Karpas-422 (cell line): ENCODE data around the gene VPS39. TPM values are rescaled to one million over a fixed set of nuclear protein-coding genes. Genes with fewer than 3 reads are reported as not detected.

Experiments
- DNase-seq: peaks from one replicate; pipeline ENCODE4 v3.0.0-alpha.2; 2015
- H2AFZ ChIP-seq: fragments of 200-600 bp; sonication (generic); 2 replicates; pipeline ENCODE4 v1.6.1; 2014; ENCODE audit warnings: antibody characterized with exemption, low read length, mixed read lengths
- H3K27ac ChIP-seq: fragments of 200-600 bp; sonication (generic); 2 replicates; pipeline ENCODE4 v1.5.1; 2014; ENCODE audit warnings: mild to moderate bottlenecking, low read length, moderate library complexity
- H3K27me3 ChIP-seq: fragments of 200-600 bp; sonication (generic); 2 replicates; pipeline ENCODE4 v1.6.1; 2014; ENCODE audit warnings: low read length, mixed read lengths
- H3K36me3 ChIP-seq: fragments of 200-600 bp; sonication (generic); 2 replicates; pipeline ENCODE4 v1.6.1; 2014; ENCODE audit warnings: low read length, mixed read lengths; ENCODE audit not compliant: insufficient read depth
- H3K4me1 ChIP-seq: fragments of 200-600 bp; sonication (generic); 2 replicates; pipeline ENCODE4 v1.6.1; 2014; ENCODE audit warnings: mild to moderate bottlenecking, low read length, mixed read lengths
- H3K4me2 ChIP-seq: fragments of 200-600 bp; sonication (generic); 2 replicates; pipeline ENCODE4 v1.6.1; 2014; ENCODE audit warnings: low read length, low read depth, mild to moderate bottlenecking; ENCODE audit not compliant: poor library complexity, severe bottlenecking
- H3K4me3 ChIP-seq: fragments of 200-600 bp; sonication (generic); 2 replicates; pipeline ENCODE4 v1.5.1; 2014; ENCODE audit warnings: mild to moderate bottlenecking, antibody characterized with exemption, low read length, mixed read lengths
- H3K79me2 ChIP-seq: fragments of 200-600 bp; sonication (generic); 2 replicates; pipeline ENCODE4 v1.6.1; 2014; ENCODE audit warnings: mild to moderate bottlenecking, low read length, mixed read lengths
- H3K9ac ChIP-seq: fragments of 200-600 bp; sonication (generic); 2 replicates; pipeline ENCODE4 v1.6.0; 2014; ENCODE audit warnings: low read length
- H3K9me2 ChIP-seq: fragments of 200-600 bp; sonication (generic), shearing (Covaris generic); replicated peaks from 2 replicates; pipeline ENCODE4 v1.6.0; 2014; ENCODE audit warnings: mild to moderate bottlenecking, low read length, moderate library complexity; ENCODE audit not compliant: insufficient read depth
- H3K9me3 ChIP-seq: fragments of 300-700, 200-600 bp; sonication (generic); 2 replicates; pipeline ENCODE4 v1.6.1; 2014; ENCODE audit warnings: low read length, mixed read lengths
- H4K20me1 ChIP-seq: fragments of 200-600 bp; sonication (generic); 2 replicates; pipeline ENCODE4 v1.6.1; 2014; ENCODE audit warnings: mild to moderate bottlenecking, antibody characterized with exemption, low read length, low read depth; ENCODE audit not compliant: insufficient read depth
- total RNA-seq: library from RNA; depleted of rRNA; stranded (reverse); fragments of >200 nt; shearing (Covaris generic); gene quantifications from 2 replicates; pipeline ENCODE4 v1.2.3, GENCODE V29; 2014; ENCODE audit warnings: low replicate concordance; rRNA removed

Gene VPS39, protein sequence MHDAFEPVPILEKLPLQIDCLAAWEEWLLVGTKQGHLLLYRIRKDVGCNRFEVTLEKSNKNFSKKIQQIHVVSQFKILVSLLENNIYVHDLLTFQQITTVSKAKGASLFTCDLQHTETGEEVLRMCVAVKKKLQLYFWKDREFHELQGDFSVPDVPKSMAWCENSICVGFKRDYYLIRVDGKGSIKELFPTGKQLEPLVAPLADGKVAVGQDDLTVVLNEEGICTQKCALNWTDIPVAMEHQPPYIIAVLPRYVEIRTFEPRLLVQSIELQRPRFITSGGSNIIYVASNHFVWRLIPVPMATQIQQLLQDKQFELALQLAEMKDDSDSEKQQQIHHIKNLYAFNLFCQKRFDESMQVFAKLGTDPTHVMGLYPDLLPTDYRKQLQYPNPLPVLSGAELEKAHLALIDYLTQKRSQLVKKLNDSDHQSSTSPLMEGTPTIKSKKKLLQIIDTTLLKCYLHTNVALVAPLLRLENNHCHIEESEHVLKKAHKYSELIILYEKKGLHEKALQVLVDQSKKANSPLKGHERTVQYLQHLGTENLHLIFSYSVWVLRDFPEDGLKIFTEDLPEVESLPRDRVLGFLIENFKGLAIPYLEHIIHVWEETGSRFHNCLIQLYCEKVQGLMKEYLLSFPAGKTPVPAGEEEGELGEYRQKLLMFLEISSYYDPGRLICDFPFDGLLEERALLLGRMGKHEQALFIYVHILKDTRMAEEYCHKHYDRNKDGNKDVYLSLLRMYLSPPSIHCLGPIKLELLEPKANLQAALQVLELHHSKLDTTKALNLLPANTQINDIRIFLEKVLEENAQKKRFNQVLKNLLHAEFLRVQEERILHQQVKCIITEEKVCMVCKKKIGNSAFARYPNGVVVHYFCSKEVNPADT
- 65.3 and 99.4 TPM in 2 replicates for total RNA-seq

DNA sequence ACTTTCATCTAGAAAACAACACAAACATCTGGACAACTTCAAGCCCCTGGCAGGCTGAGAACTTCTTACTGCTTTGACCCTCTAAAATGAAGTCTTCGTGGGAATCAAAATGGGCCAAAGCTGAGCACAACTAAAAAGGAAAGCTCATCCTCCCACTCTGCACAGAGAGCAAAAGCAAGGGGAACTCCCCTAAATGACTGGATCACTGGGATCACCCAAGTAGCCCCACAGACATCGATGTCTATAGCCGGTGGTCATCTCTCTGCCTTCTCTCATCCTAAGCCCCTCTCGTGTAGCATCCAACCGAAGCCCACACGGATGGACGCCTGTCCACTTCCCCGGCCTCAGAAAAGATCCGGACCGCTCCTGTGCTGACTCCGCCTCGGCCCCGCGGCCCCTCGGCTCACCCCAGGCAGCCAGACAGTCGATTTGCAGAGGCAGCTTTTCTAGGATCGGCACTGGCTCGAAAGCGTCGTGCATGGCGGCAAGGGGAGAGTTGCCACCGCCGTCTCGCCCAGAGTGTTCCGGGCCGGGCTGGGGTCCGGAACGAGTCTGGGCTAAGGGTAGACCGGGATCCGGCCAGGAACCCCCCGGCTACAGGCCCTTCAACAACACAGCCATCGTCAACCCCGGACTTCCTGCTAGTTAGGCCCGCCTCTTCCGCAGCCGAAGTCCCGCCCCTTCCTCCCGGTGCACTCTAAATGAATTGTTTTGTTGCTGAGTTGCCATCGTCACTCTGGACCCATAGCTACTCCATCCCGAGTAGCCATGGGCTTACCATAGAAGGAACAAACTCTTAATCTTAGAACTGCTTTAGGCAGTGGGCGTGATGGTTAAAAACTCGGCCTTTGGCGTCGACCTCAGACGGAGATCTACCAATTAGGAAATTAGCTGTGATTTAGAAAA lies at the start of gene VPS39:
VPS39 (minus strand) TSS at position 631 of the 906 bp plus-strand sequence; CDS start at position 480, 151 bp downstream.
- H4K20me1 ChIP-seq = peaks cover 6% of the 10 kb centered on the region; the same call in 1 of the 2 replicates
- H3K4me3 ChIP-seq = peak within 1 kb of the TSS; percentile 94
- H3K4me1 ChIP-seq = peaks cover 27% of the 10 kb centered on the region
- H3K79me2 ChIP-seq = peaks cover 48% of the 10 kb centered on the region
- H3K9me2 ChIP-seq = no peaks in the 10 kb centered on the region
- 0 out of 2 replicates have a peak within 1 kb of the TSS, but pooled peaks have one; percentile 33 for H2AFZ ChIP-seq
- peak within 1 kb of the TSS; percentile 43; the same call in 1 of the 2 replicates for H3K27ac ChIP-seq
- DNase-seq = peak; percentile 94
- peaks cover 24% of the 10 kb centered on the region for H3K36me3 ChIP-seq
- H3K9me3 ChIP-seq = no peaks in the 10 kb centered on the region
- no peaks in the 10 kb centered on the region for H3K27me3 ChIP-seq
- peak within 1 kb of the TSS; percentile 95 for H3K9ac ChIP-seq
- peak within 1 kb of the TSS; percentile 86 for H3K4me2 ChIP-seq

DNA sequence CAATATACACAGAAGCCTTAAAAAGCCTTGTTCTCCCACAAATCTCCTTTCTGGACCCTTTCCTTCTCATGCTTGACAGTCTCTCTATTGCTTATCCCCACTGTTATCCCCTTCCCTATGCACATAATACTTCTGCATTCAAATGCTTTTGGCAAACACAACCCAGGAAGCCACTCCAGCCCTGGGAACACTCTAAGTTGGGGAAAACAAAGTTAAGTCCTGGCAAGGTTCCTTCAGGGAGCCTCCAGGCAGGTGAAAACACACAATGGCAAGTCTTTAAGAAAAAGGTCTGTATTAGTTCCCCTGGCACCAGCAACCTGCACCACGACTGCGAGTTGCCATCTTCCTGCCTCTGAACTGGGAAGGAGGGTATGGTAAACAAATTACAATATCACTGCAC lies 45.2 kb upstream of the VPS39 start:
- Histone ChIP-seq H3K4me2 (no peak overlapping the region), H3K27me3 (no peaks in the 10 kb centered on the region), H4K20me1 (no peaks in the 10 kb centered on the region), H3K79me2 (peaks cover 24% of the 10 kb centered on the region), H3K9me2 (no peaks in the 10 kb centered on the region), H3K27ac (no peak overlapping the region), H3K9me3 (peaks cover 7% of the 10 kb centered on the region), H3K9ac (no peak overlapping the region), H3K4me3 (no peak overlapping the region), H3K4me1 (no peaks in the 10 kb centered on the region), H3K36me3 (peaks cover 59% of the 10 kb centered on the region), H2AFZ (no peak overlapping the region)
- no peak for DNase-seq

DNA sequence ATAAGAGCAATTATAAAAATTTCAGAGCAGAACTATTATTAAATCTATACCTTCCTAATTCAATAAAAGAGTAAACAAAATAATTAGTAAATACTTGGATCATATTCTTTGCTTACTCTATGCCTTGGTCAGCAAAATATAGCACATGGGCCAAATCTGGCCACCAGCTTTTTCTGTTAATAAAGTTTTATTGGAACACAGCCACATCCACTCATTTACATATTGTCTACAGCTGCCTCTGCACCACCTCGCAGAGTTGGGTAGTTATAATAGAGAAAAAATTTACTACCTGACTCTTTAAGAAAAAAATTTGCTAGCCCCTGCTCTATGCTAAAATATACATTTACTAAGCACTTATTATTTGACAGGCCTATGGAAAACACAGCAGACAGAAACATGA lies 32.7 kb upstream of the VPS39 start:
- H3K79me2 ChIP-seq = peaks cover 37% of the 10 kb centered on the region
- no peaks in the 10 kb centered on the region for H4K20me1 ChIP-seq
- no peak overlapping the region for H3K27ac ChIP-seq
- H3K36me3 ChIP-seq = peaks cover 42% of the 10 kb centered on the region
- H3K4me3 ChIP-seq = no peak overlapping the region
- no peaks in the 10 kb centered on the region for H3K27me3 ChIP-seq
- H3K9ac ChIP-seq = no peak overlapping the region
- no peak overlapping the region for H3K4me2 ChIP-seq
- H3K4me1 ChIP-seq = peaks cover 13% of the 10 kb centered on the region
- no peak for DNase-seq
- H2AFZ ChIP-seq = no peak overlapping the region
- H3K9me2 ChIP-seq = no peaks in the 10 kb centered on the region
- H3K9me3 ChIP-seq = no peaks in the 10 kb centered on the region

DNA sequence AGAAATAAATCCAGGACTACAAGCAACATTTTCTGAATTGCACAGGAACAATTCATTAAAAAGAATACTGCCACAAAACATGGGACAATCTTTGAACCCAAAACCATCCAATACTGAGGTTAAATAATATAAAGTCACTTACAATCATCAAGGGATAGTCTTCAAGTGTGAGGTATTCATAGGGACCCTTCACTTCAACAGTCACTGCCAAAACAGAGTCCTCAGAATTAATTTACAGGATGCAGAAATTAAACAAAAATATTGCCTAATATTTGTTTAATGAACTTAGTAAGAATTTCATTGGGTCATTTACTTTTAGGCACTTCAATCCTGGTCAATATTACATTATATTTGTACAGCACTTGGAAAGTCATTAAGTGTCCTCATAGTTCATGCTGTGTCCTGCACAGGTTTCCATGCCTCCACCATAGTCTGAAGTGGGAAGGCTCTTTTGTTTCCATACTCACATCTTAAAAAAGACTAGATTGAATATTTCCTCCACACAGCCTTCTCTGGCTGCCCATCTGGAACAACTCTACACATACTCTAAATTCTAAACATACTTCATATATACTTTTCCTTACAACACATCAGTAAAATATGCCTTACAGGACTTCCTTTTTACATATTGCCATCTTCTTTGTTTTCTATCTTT lies 31.6 kb upstream of the VPS39 start:
- Histone ChIP-seq H3K4me3 (no peak overlapping the region), H3K9me3 (no peaks in the 10 kb centered on the region), H3K4me2 (no peak overlapping the region), H3K9me2 (no peaks in the 10 kb centered on the region), H3K4me1 (peaks cover 13% of the 10 kb centered on the region), H3K27ac (no peak overlapping the region), H3K9ac (no peak overlapping the region), H3K27me3 (no peaks in the 10 kb centered on the region), H3K36me3 (peaks cover 48% of the 10 kb centered on the region), H4K20me1 (no peaks in the 10 kb centered on the region), H2AFZ (no peak overlapping the region), H3K79me2 (peaks cover 31% of the 10 kb centered on the region)
- peak; percentile 34 for DNase-seq

DNA sequence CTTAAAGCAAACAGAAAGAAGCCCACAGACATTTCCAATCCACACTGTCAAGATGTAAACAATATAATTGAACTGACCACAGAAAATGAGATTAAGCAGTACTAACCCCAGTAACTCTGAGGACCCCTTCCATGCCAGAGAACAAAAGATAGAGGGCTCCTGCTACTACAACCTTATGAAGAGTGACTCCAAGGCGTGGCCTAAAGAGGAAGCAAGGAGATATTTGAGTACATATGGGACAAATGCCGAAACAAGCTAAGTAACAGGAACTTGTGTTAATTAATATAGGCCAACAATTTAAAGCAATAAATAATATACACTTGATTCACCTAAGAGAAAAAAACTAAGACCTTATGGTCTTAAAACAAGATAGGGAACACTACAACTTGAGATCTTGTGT lies 25.0 kb upstream of the VPS39 start:
- Histone ChIP-seq H3K79me2 (peaks cover 22% of the 10 kb centered on the region), H4K20me1 (no peaks in the 10 kb centered on the region), H3K4me3 (no peak overlapping the region), H3K9me2 (no peaks in the 10 kb centered on the region), H3K4me1 (peaks cover 31% of the 10 kb centered on the region), H3K9ac (no peak overlapping the region), H3K9me3 (no peaks in the 10 kb centered on the region), H3K4me2 (peak overlapping the region; percentile 7), H2AFZ (no peak overlapping the region), H3K36me3 (peaks cover 29% of the 10 kb centered on the region; the same call in 1 of the 2 replicates), H3K27ac (peak overlapping the region; percentile 38), H3K27me3 (no peaks in the 10 kb centered on the region)
- no peak for DNase-seq

DNA sequence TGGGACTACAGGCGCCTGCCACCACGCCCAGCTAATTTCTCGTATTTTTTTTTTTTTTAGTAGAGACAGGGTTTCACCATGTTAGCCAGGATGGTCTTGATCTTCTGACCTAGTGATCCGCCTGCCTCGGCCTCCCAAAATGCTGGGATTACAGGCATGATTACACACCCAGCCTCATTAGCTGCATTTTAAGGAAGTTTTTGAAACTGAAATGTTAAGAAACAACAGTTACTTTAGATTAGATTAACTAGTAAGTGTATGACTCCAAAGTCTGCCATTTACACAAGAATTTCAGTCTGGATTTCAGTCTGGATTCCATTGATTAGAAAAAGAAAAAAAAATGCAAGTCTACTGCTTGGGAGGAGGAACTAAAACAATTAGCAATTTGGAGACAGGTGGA lies 24.5 kb upstream of the VPS39 start:
- peaks cover 36% of the 10 kb centered on the region for H3K4me1 ChIP-seq
- no peak overlapping the region for H3K9ac ChIP-seq
- no peaks in the 10 kb centered on the region for H3K9me3 ChIP-seq
- no peak for DNase-seq
- peak overlapping the region; percentile 38; the same call in 1 of the 2 replicates for H3K27ac ChIP-seq
- H3K9me2 ChIP-seq = no peaks in the 10 kb centered on the region
- H3K4me3 ChIP-seq = no peak overlapping the region
- H2AFZ ChIP-seq = no peak overlapping the region
- H3K27me3 ChIP-seq = no peaks in the 10 kb centered on the region
- peaks cover 33% of the 10 kb centered on the region for H3K36me3 ChIP-seq
- no peak overlapping the region for H3K4me2 ChIP-seq
- peaks cover 27% of the 10 kb centered on the region for H3K79me2 ChIP-seq
- H4K20me1 ChIP-seq = no peaks in the 10 kb centered on the region

DNA sequence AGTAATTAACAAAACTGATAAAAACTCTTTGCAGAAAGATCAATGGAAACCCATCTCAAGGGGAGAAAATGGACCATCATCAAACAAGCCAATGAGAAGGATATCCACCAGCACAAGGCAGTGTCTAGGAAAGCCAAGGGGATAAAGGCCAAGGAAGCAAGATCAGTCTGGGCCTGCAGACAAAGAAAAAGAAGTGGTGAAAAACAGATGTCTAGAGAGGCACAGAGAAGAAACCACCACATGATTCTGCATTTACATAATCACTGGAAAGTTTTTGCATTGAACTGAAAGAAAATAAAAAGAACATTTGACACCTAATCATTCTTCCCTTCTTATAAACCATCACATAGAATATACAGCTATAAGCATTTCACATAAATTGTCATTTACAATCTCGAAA lies 23.0 kb upstream of the VPS39 start:
- H3K4me1 ChIP-seq = peaks cover 37% of the 10 kb centered on the region
- peak overlapping the region; percentile 22 for H3K4me2 ChIP-seq
- H3K27ac ChIP-seq = peak overlapping the region; percentile 2; the same call in 1 of the 2 replicates
- no peak overlapping the region for H2AFZ ChIP-seq
- peaks cover 39% of the 10 kb centered on the region for H3K36me3 ChIP-seq
- H3K4me3 ChIP-seq = no peak overlapping the region
- no peaks in the 10 kb centered on the region for H3K27me3 ChIP-seq
- H3K9me2 ChIP-seq = no peaks in the 10 kb centered on the region
- H3K9me3 ChIP-seq = no peaks in the 10 kb centered on the region
- H3K9ac ChIP-seq = no peak overlapping the region
- peaks cover 28% of the 10 kb centered on the region for H3K79me2 ChIP-seq
- DNase-seq = no peak
- no peaks in the 10 kb centered on the region for H4K20me1 ChIP-seq
